GM19455 (cell line): Measurements from ENCODE around the gene TGFB2.

Source experiments
- ATAC-seq: cut with Tn5 transposase; IDR thresholded peaks from one replicate; pipeline ENCODE4 v1.9.1; 2021; ENCODE audit not compliant: unreplicated experiment

The TGFB2 gene

GRCh38 chr1:218361298-218362065, 16.3 kb downstream of the TGFB2 start:
- no peak for ATAC-seq

GRCh38 chr1:218362418-218363076, 17.4 kb downstream of the TGFB2 start:
- ATAC-seq, result no peak

- ATAC-seq, result no peak
Observed at GRCh38 chr1:218363141-218363540, 18.0 kb downstream of the TGFB2 start.

- no peak for ATAC-seq
Observed at GRCh38 chr1:218364028-218364710, 19.0 kb downstream of the TGFB2 start.

GRCh38 chr1:218365226-218365999, 20.3 kb downstream of the TGFB2 start:
- no peak for ATAC-seq

GRCh38 chr1:218366322-218367052, 21.4 kb downstream of the TGFB2 start:
- ATAC-seq, result no peak

- ATAC-seq, result no peak
Observed at GRCh38 chr1:218367118-218367517, 22.0 kb downstream of the TGFB2 start.

GRCh38 chr1:218368686-218369085, 23.6 kb downstream of the TGFB2 start:
- no peak for ATAC-seq

- ATAC-seq, result no peak
Observed at GRCh38 chr1:218369688-218370511, 24.8 kb downstream of the TGFB2 start.

- ATAC-seq, result no peak
Observed at GRCh38 chr1:218371927-218372672, 27.0 kb downstream of the TGFB2 start.

- no peak for ATAC-seq
Observed at GRCh38 chr1:218374401-218375353, 29.5 kb downstream of the TGFB2 start.

GRCh38 chr1:218376722-218377121, 31.6 kb downstream of the TGFB2 start:
- ATAC-seq, result peak; percentile 26

GRCh38 chr1:218377143-218377660, 32.1 kb downstream of the TGFB2 start:
- peak; percentile 78 for ATAC-seq

- ATAC-seq, result no peak
Observed at GRCh38 chr1:218380125-218380977, 35.2 kb downstream of the TGFB2 start.

GRCh38 chr1:218382261-218382660, 37.1 kb downstream of the TGFB2 start:
- ATAC-seq, result no peak

GRCh38 chr1:218383051-218383450, 37.9 kb downstream of the TGFB2 start:
- ATAC-seq, result no peak

GRCh38 chr1:218383681-218384080, 38.5 kb downstream of the TGFB2 start:
- ATAC-seq, result no peak
